22Rv1 (cell line): ENCODE results near the gene RIPK3.

Experiments
- H3K27ac ChIP-seq: fragments of 450-650 bp; 2 replicates; pipeline ENCODE4 v1.5.1; 2017
- ZFX ChIP-seq: fragments of 450-650 bp; IDR thresholded peaks from 2 replicates; pipeline ENCODE4 v1.6.1; 2017; ENCODE audit warnings: antibody characterized with exemption, borderline replicate concordance
- TF ChIP-seq, protein P1 (sequence below): fragments of 450-650 bp; IDR thresholded peaks from 2 replicates; pipeline ENCODE4 v1.5.1; 2017; ENCODE audit warnings: mild to moderate bottlenecking

The RIPK3 gene

DNA sequence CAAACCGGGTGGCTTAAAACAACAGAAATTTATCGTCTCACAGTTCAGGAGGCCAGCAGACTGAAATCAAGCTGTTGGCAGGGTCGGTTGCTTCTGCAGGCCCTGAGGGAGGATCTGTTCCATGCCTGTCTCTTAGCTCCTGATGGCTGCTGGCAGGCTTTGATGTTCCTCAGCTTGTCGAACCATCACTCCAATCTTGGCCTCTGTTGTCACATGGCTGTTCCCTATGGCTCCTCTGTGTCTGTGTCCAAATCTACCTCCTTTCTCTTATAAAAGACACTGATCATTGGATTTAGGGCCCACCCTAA lies 42.2 kb upstream of the RIPK3 start:
- TF ChIP-seq, protein P1, sequence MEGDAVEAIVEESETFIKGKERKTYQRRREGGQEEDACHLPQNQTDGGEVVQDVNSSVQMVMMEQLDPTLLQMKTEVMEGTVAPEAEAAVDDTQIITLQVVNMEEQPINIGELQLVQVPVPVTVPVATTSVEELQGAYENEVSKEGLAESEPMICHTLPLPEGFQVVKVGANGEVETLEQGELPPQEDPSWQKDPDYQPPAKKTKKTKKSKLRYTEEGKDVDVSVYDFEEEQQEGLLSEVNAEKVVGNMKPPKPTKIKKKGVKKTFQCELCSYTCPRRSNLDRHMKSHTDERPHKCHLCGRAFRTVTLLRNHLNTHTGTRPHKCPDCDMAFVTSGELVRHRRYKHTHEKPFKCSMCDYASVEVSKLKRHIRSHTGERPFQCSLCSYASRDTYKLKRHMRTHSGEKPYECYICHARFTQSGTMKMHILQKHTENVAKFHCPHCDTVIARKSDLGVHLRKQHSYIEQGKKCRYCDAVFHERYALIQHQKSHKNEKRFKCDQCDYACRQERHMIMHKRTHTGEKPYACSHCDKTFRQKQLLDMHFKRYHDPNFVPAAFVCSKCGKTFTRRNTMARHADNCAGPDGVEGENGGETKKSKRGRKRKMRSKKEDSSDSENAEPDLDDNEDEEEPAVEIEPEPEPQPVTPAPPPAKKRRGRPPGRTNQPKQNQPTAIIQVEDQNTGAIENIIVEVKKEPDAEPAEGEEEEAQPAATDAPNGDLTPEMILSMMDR, result no peak
- TF ChIP-seq ZFX, result no peak
- no peak overlapping the region for H3K27ac ChIP-seq

DNA sequence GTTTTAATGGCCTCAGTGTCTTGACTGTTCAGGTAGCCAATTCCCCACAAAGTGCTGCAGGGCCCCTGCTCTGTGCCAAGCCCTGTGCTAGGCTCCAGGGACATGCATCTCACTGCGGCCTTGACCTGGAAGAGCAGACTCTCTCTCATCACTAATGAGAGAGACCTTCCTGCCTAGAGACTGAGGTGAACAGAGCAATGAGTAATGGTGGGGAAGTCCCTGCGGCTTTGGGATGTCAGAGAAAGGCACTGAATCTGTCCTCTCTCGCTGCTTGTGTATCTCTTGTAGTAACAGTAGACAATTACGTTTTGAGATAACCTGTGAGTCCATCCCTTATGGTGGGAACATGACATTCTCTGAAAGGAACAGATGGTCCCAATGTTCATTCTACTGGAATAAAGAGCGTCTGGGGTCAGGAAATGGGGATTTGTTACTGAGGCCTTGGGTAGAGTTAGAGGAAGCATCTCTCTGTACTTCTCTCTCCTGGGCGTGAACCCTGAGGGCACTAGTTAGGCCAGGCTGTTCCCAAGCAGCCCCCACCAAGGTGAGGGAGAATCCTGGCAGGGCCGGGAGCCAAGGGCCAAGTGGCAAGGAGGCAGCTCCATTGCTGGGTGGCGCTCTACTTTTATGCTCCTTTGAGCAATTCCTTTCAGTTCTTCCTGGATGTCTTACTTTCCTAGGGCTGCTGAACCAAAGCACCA lies 41.7 kb upstream of the RIPK3 start:
- TF ChIP-seq, protein P1, result no peak
- no peak for TF ChIP-seq ZFX
- no peak overlapping the region for H3K27ac ChIP-seq

DNA sequence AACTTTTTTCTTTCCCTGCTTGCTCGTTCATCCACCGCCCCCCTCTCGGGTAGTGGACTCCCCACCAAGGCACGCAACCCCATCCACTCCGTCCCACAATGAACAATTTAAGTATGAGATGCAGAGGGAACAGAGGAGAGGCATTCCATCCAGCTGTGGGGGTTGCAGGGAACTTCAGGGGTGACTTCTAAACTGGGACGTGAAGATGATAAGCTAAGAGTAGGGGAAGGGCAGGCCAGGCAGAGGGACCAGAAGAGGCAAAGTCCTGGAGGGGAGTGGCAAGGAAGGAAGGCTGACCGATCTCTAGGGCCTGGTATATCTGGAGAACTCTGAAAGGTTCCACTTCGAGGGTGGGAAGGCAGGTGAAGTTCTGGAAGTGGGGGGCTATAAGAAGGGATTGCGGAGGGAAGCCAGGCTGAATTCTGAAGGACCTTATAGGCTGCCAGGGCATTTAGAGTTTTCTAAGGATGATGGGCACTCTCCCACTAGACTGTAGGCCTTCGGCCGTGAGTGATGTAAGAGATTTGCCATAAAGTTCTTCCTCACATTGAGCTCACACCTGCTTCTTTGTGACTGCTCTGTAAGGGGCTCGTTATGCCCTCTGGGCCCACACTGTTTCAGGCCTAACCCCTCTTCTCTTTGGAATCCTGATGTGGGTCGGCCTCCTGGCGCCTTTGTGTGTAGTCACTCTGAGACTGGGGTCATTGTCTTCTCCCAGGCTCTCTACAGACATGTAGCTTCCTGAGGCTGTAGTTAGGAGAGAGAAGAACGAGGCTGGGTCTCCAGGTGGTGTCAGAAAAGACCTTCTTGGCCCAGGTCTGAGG lies 40.3 kb upstream of the RIPK3 start:
- TF ChIP-seq, protein P1, result no peak
- TF ChIP-seq ZFX, result no peak
- no peak overlapping the region for H3K27ac ChIP-seq

DNA sequence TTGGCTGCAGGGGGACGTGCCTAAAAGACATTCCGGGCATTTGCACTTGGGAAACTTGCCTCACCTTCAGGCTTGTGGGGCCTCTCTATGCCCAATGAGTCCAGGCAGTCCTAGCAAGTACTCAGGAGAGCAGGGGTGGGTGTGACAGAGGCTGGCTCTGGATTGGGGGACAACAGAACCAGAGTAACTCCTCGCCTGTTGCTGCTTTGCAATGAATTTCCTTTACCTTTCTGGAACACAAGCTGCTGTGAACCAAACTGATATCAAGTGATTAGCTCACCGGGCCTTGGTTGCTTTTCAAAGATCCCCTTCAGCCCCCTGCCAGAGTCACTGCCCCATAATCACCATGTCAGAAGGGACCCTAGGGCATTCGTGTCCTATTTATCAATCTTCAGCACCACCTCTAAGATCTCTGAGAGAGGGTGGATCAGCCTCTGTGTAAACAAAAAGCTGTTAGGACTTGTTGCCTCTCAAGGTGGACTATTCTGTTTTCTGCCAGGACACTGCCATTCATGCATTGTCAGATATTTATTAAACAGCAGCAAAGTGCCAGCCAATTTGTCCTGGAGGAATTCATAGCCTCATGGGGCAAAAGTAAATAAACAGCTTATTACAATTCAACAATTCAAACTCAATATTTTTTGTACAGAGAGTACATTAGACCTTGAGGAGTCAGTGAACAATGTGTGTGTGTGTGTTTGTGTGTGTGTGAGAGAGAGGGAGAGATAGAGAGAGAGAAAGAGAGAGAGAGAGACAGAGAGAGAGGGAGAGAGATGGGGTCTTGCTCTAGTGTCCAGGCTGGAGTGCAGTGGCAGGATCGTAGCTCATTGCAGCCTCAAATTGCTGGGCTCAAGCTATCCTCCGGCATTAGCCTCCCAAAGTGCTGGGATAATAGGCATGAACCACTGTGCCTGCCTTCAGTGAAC lies 39.5 kb upstream of the RIPK3 start:
- TF ChIP-seq, protein P1, result no peak
- no peak for TF ChIP-seq ZFX
- no peak overlapping the region for H3K27ac ChIP-seq

GRCh38 chr14:24378327-24378726 lies 38.5 kb upstream of the RIPK3 start:
- H3K27ac ChIP-seq, result no peak overlapping the region
- TF ChIP-seq ZFX, result no peak
- TF ChIP-seq, protein P1, result no peak

DNA sequence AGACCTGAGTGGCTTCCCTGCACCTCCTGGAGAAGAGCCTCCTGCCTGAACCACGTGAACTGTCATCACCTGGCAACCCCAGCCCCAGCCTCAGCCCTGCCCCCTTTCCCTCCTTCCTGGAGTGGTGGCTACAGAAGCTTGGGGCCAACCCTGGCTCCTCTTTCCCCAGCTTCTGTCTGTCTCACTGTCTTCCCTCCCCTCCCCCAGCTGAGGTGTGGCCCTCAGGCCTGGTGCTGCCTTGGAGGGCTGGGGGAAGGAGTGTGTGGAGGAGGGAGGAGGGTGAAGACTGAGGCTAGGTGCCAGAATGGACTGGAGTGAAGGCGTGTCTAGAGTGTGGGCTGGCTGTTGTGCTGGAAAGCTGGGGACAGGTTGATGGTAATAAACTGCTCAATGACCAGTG lies 37.9 kb upstream of the RIPK3 start:
- TF ChIP-seq, protein P1, result no peak
- TF ChIP-seq ZFX, result no peak
- H3K27ac ChIP-seq, result no peak overlapping the region
